Fibroblast of lung (primary cell): ENCODE results near the gene RALY. TPM values are rescaled to one million over a fixed set of nuclear protein-coding genes. Genes with fewer than 3 reads are reported as not detected.

ENCODE experiments used
- DNase-seq, 2 donors: peaks; one replicate each; pipeline versions ENCODE4 v3.0.0 to v3.0.0-alpha.2; 2010; ENCODE audit warnings: low read depth in 2 of 2
- H2AFZ ChIP-seq: 2 replicates; pipeline ENCODE4 v1.5.1; 2012; ENCODE audit warnings: low read length, control low read depth, inconsistent platforms
- H3K27ac ChIP-seq: 2 replicates; pipeline ENCODE4 v1.5.1; 2011; ENCODE audit warnings: low read length, control low read depth; ENCODE audit not compliant: insufficient read depth
- H3K27me3 ChIP-seq: 2 replicates; pipeline ENCODE4 v1.5.1; 2011; ENCODE audit warnings: mild to moderate bottlenecking, low read length; ENCODE audit not compliant: control insufficient read depth, insufficient read depth
- H3K36me3 ChIP-seq: 2 replicates; pipeline ENCODE4 v1.5.1; 2011; ENCODE audit warnings: low read length; ENCODE audit not compliant: control insufficient read depth, insufficient read depth
- H3K4me1 ChIP-seq: 2 replicates; pipeline ENCODE4 v1.5.1; 2011; ENCODE audit warnings: low read length; ENCODE audit not compliant: control insufficient read depth, insufficient read depth; ENCODE audit errors: extremely low read depth
- H3K4me2 ChIP-seq: 2 replicates; pipeline ENCODE4 v1.5.1; 2011; ENCODE audit warnings: low read length, control low read depth; ENCODE audit not compliant: insufficient read depth; ENCODE audit errors: extremely low read depth
- H3K4me3 ChIP-seq, 4 experiments: fragments of 200-600 bp in 1 of 4; sonication (generic) in 1 of 4; replicated peaks in 1 of 4; 2 replicates each; pipeline ENCODE4 v1.5.1; 2011 to 2016; ENCODE audit warnings: low read length in 4 of 4, low read depth in 3 of 4, mild to moderate bottlenecking in 3 of 4, control low read depth in 2 of 4, inconsistent platforms in 1 of 4, mixed read lengths in 1 of 4; ENCODE audit not compliant: insufficient read depth in 1 of 4; ENCODE audit errors: control extremely low read depth in 1 of 4
- H3K79me2 ChIP-seq: 2 replicates; pipeline ENCODE4 v1.5.1; 2012; ENCODE audit warnings: mild to moderate bottlenecking, low read length, inconsistent platforms; ENCODE audit not compliant: control insufficient read depth, insufficient read depth
- H3K9ac ChIP-seq: 2 replicates; pipeline ENCODE4 v1.5.1; 2011; ENCODE audit warnings: mild to moderate bottlenecking, low read length, control low read depth; ENCODE audit not compliant: insufficient read depth
- H3K9me3 ChIP-seq: 2 replicates; pipeline ENCODE4 v1.5.1; 2012; ENCODE audit warnings: low read depth, low read length; ENCODE audit not compliant: control insufficient read depth, insufficient read depth
- H4K20me1 ChIP-seq: 2 replicates; pipeline ENCODE4 v1.5.1; 2011; ENCODE audit warnings: low read length; ENCODE audit not compliant: control insufficient read depth, insufficient read depth; ENCODE audit errors: extremely low read depth
- CTCF ChIP-seq, 2 donors: IDR thresholded peaks in 1 of 2; conservative IDR thresholded peaks in 1 of 2; 1 replicate in 1 of 2; 2 replicates in 1 of 2; pipeline ENCODE4 v1.5.1; 2011 to 2012; ENCODE audit warnings: low read length in 2 of 2, control low read depth in 1 of 2, inconsistent platforms in 1 of 2, low read depth in 1 of 2, mild to moderate bottlenecking in 1 of 2
- EZH2 ChIP-seq: IDR thresholded peaks from 2 replicates; pipeline ENCODE4 v1.5.1; 2012; ENCODE audit warnings: low read length, control low read depth, mild to moderate bottlenecking; ENCODE audit errors: missing control alignments
- polyA plus RNA-seq, 2 donors: library from polyadenylated mRNA; depleted of rRNA in 1 of 2; stranded (reverse) in 1 of 2; unstranded in 1 of 2; fragments of >200 nt; gene quantifications; 2 replicates each; pipeline ENCODE4 v1.2.1, GENCODE V29; 2011 to 2012; ENCODE audit warnings: missing spikeins in 1 of 2
- total RNA-seq: library from RNA; depleted of rRNA; stranded (reverse); fragments of >200 nt; gene quantifications from 2 replicates; pipeline ENCODE4 v1.2.1, GENCODE V29; 2014

Gene RALY
- total and polyA plus RNA-seq, 2 donors (not counting 1 experiment from before 2014, with no cell fraction given): 54.5 to 57.1 TPM

GRCh38 chr20:34030456-34030855 is 36.7 kb downstream of the RALY start:
- DNase-seq: no peak
- no peak overlapping the region for H2AFZ ChIP-seq
- no peak overlapping the region for H3K9ac ChIP-seq
- H3K79me2 ChIP-seq: peaks cover 26% of the 10 kb centered on the region
- H3K36me3 ChIP-seq: no peaks in the 10 kb centered on the region
- H3K4me2 ChIP-seq: no peak overlapping the region
- H3K4me3 ChIP-seq: no peak overlapping the region
- H4K20me1 ChIP-seq: peaks cover 2% of the 10 kb centered on the region
- TF ChIP-seq EZH2 (no peak), CTCF (conservative IDR thresholded peaks at IDR 0.05 in 1 of 2, IDR thresholded peaks at IDR 0.05 in 1 of 2; ENCODE audit: low read depth in 1 of 2, low read length in 2 of 2) (no peak)
- H3K9me3 ChIP-seq: no peaks in the 10 kb centered on the region
- no peak overlapping the region for H3K27ac ChIP-seq
- no peaks in the 10 kb centered on the region for H3K27me3 ChIP-seq
- no peaks in the 10 kb centered on the region for H3K4me1 ChIP-seq

- no peak for DNase-seq
- Histone ChIP-seq H3K4me1 (peaks cover 7% of the 10 kb centered on the region), H3K79me2 (peaks cover 13% of the 10 kb centered on the region), H3K36me3 (no peaks in the 10 kb centered on the region), H3K4me2 (no peak overlapping the region), H3K27me3 (no peaks in the 10 kb centered on the region), H3K9ac (no peak overlapping the region), H4K20me1 (peaks cover 2% of the 10 kb centered on the region), H3K4me3 (no peak overlapping the region), H3K9me3 (no peaks in the 10 kb centered on the region), H3K27ac (no peak overlapping the region), H2AFZ (no peak overlapping the region)
- TF ChIP-seq EZH2 (no peak), CTCF (conservative IDR thresholded peaks at IDR 0.05 in 1 of 2, IDR thresholded peaks at IDR 0.05 in 1 of 2; ENCODE audit: low read depth in 1 of 2, low read length in 2 of 2) (no peak)
Measured at GRCh38 chr20:34033903-34034302, 40.2 kb downstream of the RALY start.

GRCh38 chr20:34037121-34037520 is 43.4 kb downstream of the RALY start:
- no peaks in the 10 kb centered on the region for H3K9me3 ChIP-seq
- H2AFZ ChIP-seq: no peak overlapping the region
- H3K4me1 ChIP-seq: peaks cover 7% of the 10 kb centered on the region
- no peak overlapping the region for H3K4me2 ChIP-seq
- no peak for TF ChIP-seq EZH2
- no peak for TF ChIP-seq CTCF (conservative IDR thresholded peaks at IDR 0.05 in 1 of 2, IDR thresholded peaks at IDR 0.05 in 1 of 2; ENCODE audit: low read depth in 1 of 2, low read length in 2 of 2)
- no peaks in the 10 kb centered on the region for H4K20me1 ChIP-seq
- no peaks in the 10 kb centered on the region for H3K36me3 ChIP-seq
- no peak overlapping the region for H3K9ac ChIP-seq
- H3K27me3 ChIP-seq: no peaks in the 10 kb centered on the region
- H3K27ac ChIP-seq: no peak overlapping the region
- no peak overlapping the region for H3K4me3 ChIP-seq
- H3K79me2 ChIP-seq: peaks cover 22% of the 10 kb centered on the region
- DNase-seq: no peak
